HUES64 (cell line): ENCODE measurements around the gene PTCD3.

Source experiments
- H3K27ac ChIP-seq: 2 replicates; pipeline ENCODE4 v1.7.0; 2013; ENCODE audit warnings: low read depth, low read length, inconsistent platforms
- H3K27me3 ChIP-seq: 2 replicates; pipeline ENCODE4 v1.6.1; 2013; ENCODE audit warnings: mild to moderate bottlenecking, low read length; ENCODE audit not compliant: insufficient read depth
- H3K36me3 ChIP-seq: 2 replicates; pipeline ENCODE4 v1.6.1; 2013; ENCODE audit warnings: mild to moderate bottlenecking, low read length; ENCODE audit not compliant: insufficient read depth
- H3K4me1 ChIP-seq: 2 replicates; pipeline ENCODE4 v1.6.1; 2013; ENCODE audit warnings: mild to moderate bottlenecking, low read length, moderate library complexity; ENCODE audit not compliant: insufficient read depth
- H3K4me3 ChIP-seq: 2 replicates; pipeline ENCODE4 v1.5.1; 2013; ENCODE audit warnings: mild to moderate bottlenecking, low read length, moderate library complexity
- H3K9ac ChIP-seq: 2 replicates; pipeline ENCODE4 v1.6.1; 2013; ENCODE audit warnings: mild to moderate bottlenecking, low read depth, low read length
- H3K9me3 ChIP-seq: 2 replicates; pipeline ENCODE4 v1.6.1; 2013; ENCODE audit warnings: low read depth, low read length; ENCODE audit not compliant: insufficient read depth
- WGBS: fragments of 150-250, 120-280 bp; methylation state at CpG from one replicate; pipeline ENCODE4 v1.1.7; 2013; ENCODE audit warnings: missing lambda C conversion rate; 5-methylcytosine and 5-hydroxymethylcytosine counted together

PTCD3 gene

GRCh38 chr2:86069783-86070339 lies 36.2 kb upstream of the PTCD3 start:
- WGBS: 94% methylated on average over 16 of the region's 16 CpGs
- Histone ChIP-seq H3K4me1 (no peaks in the 10 kb centered on the region), H3K4me3 (no peak overlapping the region), H3K36me3 (peaks cover 99% of the 10 kb centered on the region), H3K27ac (no peak overlapping the region), H3K9ac (no peak overlapping the region), H3K9me3 (no peaks in the 10 kb centered on the region), H3K27me3 (no peaks in the 10 kb centered on the region)

GRCh38 chr2:86070868-86071267 lies 35.2 kb upstream of the PTCD3 start:
- no peak overlapping the region for H3K27ac ChIP-seq
- H3K4me1 ChIP-seq: no peaks in the 10 kb centered on the region
- H3K9ac ChIP-seq: no peak overlapping the region
- H3K36me3 ChIP-seq: peaks cover 96% of the 10 kb centered on the region
- no peaks in the 10 kb centered on the region for H3K9me3 ChIP-seq
- 100% methylated on average over 1 of the region's 2 CpGs for WGBS
- no peak overlapping the region for H3K4me3 ChIP-seq
- no peaks in the 10 kb centered on the region for H3K27me3 ChIP-seq

- H3K27ac ChIP-seq: no peak overlapping the region
These were observed 33.7 kb upstream of the PTCD3 start for GRCh38 chr2:86072271-86072858.

GRCh38 chr2:86073225-86073624 lies 32.8 kb upstream of the PTCD3 start:
- H3K4me3 ChIP-seq: no peak overlapping the region
- no peaks in the 10 kb centered on the region for H3K9me3 ChIP-seq
- H3K36me3 ChIP-seq: peaks cover 97% of the 10 kb centered on the region
- no peak overlapping the region for H3K27ac ChIP-seq
- WGBS: 92% methylated on average over 1 of the region's 1 CpG
- H3K4me1 ChIP-seq: no peaks in the 10 kb centered on the region
- no peak overlapping the region for H3K9ac ChIP-seq
- no peaks in the 10 kb centered on the region for H3K27me3 ChIP-seq

More at GRCh38 chr2:86072271-86072858, 33.7 kb upstream of the PTCD3 start:
- H3K9me3 ChIP-seq: no peaks in the 10 kb centered on the region
- no peaks in the 10 kb centered on the region for H3K4me1 ChIP-seq
- H3K36me3 ChIP-seq: peaks cover 96% of the 10 kb centered on the region
- no peak overlapping the region for H3K9ac ChIP-seq
- no peak overlapping the region for H3K4me3 ChIP-seq
- no peaks in the 10 kb centered on the region for H3K27me3 ChIP-seq
- WGBS: 95% methylated on average over 9 of the region's 9 CpGs

GRCh38 chr2:86074256-86074655 lies 31.8 kb upstream of the PTCD3 start:
- H3K9ac ChIP-seq: no peak overlapping the region
- WGBS: 90% methylated on average over 3 of the region's 3 CpGs
- H3K36me3 ChIP-seq: peaks cover 97% of the 10 kb centered on the region

GRCh38 chr2:86074811-86075210 lies 31.2 kb upstream of the PTCD3 start:
- Histone ChIP-seq H3K9me3 (no peaks in the 10 kb centered on the region), H3K4me3 (no peak overlapping the region), H3K27ac (no peak overlapping the region), H3K9ac (no peak overlapping the region), H3K27me3 (no peaks in the 10 kb centered on the region), H3K4me1 (no peaks in the 10 kb centered on the region), H3K36me3 (peaks cover 97% of the 10 kb centered on the region)
- WGBS: 95% methylated on average over 15 of the region's 15 CpGs

More at GRCh38 chr2:86074256-86074655, 31.8 kb upstream of the PTCD3 start:
- H3K27ac ChIP-seq: no peak overlapping the region
- no peaks in the 10 kb centered on the region for H3K9me3 ChIP-seq
- H3K27me3 ChIP-seq: no peaks in the 10 kb centered on the region
- no peak overlapping the region for H3K4me3 ChIP-seq
- H3K4me1 ChIP-seq: no peaks in the 10 kb centered on the region

- H3K4me3 ChIP-seq: no peak overlapping the region
- no peak overlapping the region for H3K9ac ChIP-seq
- H3K9me3 ChIP-seq: no peaks in the 10 kb centered on the region
- H3K27me3 ChIP-seq: no peaks in the 10 kb centered on the region
- H3K27ac ChIP-seq: no peak overlapping the region
- H3K4me1 ChIP-seq: no peaks in the 10 kb centered on the region
- 98% methylated on average over 5 of the region's 5 CpGs for WGBS
- peaks cover 97% of the 10 kb centered on the region for H3K36me3 ChIP-seq
These were observed 30.1 kb upstream of the PTCD3 start for GRCh38 chr2:86075886-86076285.

GRCh38 chr2:86078774-86079545 lies 27.1 kb upstream of the PTCD3 start:
- no peaks in the 10 kb centered on the region for H3K9me3 ChIP-seq
- H3K4me1 ChIP-seq: no peaks in the 10 kb centered on the region
- WGBS: 93% methylated on average over 7 of the region's 7 CpGs
- no peak overlapping the region for H3K9ac ChIP-seq
- H3K4me3 ChIP-seq: no peak overlapping the region
- no peak overlapping the region for H3K27ac ChIP-seq
- peaks cover 96% of the 10 kb centered on the region for H3K36me3 ChIP-seq
- H3K27me3 ChIP-seq: no peaks in the 10 kb centered on the region

- H3K9me3 ChIP-seq: no peaks in the 10 kb centered on the region
- H3K36me3 ChIP-seq: peaks cover 93% of the 10 kb centered on the region
- 83% methylated on average over 14 of the region's 14 CpGs for WGBS
- no peak overlapping the region for H3K4me3 ChIP-seq
- H3K27ac ChIP-seq: no peak overlapping the region
- no peaks in the 10 kb centered on the region for H3K4me1 ChIP-seq
- H3K27me3 ChIP-seq: no peaks in the 10 kb centered on the region
- H3K9ac ChIP-seq: no peak overlapping the region
These were observed 25.8 kb upstream of the PTCD3 start for GRCh38 chr2:86079981-86080911.

- Histone ChIP-seq H3K4me3 (no peak overlapping the region), H3K4me1 (no peaks in the 10 kb centered on the region), H3K9ac (no peak overlapping the region), H3K36me3 (peaks cover 94% of the 10 kb centered on the region), H3K27me3 (no peaks in the 10 kb centered on the region), H3K27ac (no peak overlapping the region), H3K9me3 (no peaks in the 10 kb centered on the region)
- 92% methylated on average over 4 of the region's 4 CpGs for WGBS
These were observed 24.3 kb upstream of the PTCD3 start for GRCh38 chr2:86081724-86082123.

- WGBS: 98% methylated on average over 5 of the region's 5 CpGs
- Histone ChIP-seq H3K4me1 (no peaks in the 10 kb centered on the region), H3K27ac (no peak overlapping the region), H3K9ac (no peak overlapping the region), H3K9me3 (no peaks in the 10 kb centered on the region), H3K36me3 (peaks cover 94% of the 10 kb centered on the region), H3K27me3 (no peaks in the 10 kb centered on the region), H3K4me3 (no peak overlapping the region)
These were observed 23.3 kb upstream of the PTCD3 start for GRCh38 chr2:86082756-86083155.
